Pulmonary artery endothelial cell (primary cell): ENCODE data around the gene KLK8. TPM values are rescaled to one million over a fixed set of nuclear protein-coding genes. Genes with fewer than 3 reads are reported as not detected.

Experiments used
- DNase-seq: peaks from one replicate; pipeline ENCODE4 v3.0.0-alpha.2; 2011; ENCODE audit warnings: low read depth, low spot score
- total RNA-seq: library from RNA; depleted of rRNA; stranded (reverse); fragments of >200 nt; gene quantifications from 2 replicates; pipeline ENCODE4 v1.2.3, GENCODE V29; 2014

KLK8 gene
- not detected in 2 replicates for total RNA-seq

GRCh38 chr19:51001515-51001914 is at the start of gene KLK8:
Gene KLK8, minus strand, starts transcription at chr19:51001604. Its CDS starts 437 bp downstream, at chr19:51001167.
- DNase-seq: no peak

GRCh38 chr19:51047031-51047335 is 45.6 kb upstream of the KLK8 start:
- no peak for DNase-seq

- DNase-seq: no peak
These were observed 42.9 kb upstream of the KLK8 start for GRCh38 chr19:51044327-51044726.

GRCh38 chr19:51043497-51043896 is 42.1 kb upstream of the KLK8 start:
- no peak for DNase-seq

GRCh38 chr19:51040151-51040550 is 38.7 kb upstream of the KLK8 start:
- DNase-seq: no peak

GRCh38 chr19:51036519-51036918 is 35.1 kb upstream of the KLK8 start:
- no peak for DNase-seq

- DNase-seq: no peak
These were observed 33.3 kb upstream of the KLK8 start, which contains the start of gene KLK12 for GRCh38 chr19:51034704-51035103. Gene KLK12, minus strand, starts transcription at chr19:51035002. Its CDS starts 381 bp downstream, at chr19:51034621.

GRCh38 chr19:51031880-51032225 is 30.4 kb upstream of the KLK8 start:
- no peak for DNase-seq

- DNase-seq: no peak
These were observed 29.9 kb upstream of the KLK8 start for GRCh38 chr19:51031220-51031879.

GRCh38 chr19:51030631-51031030 is 29.2 kb upstream of the KLK8 start:
- no peak for DNase-seq

GRCh38 chr19:51029718-51030117 is 28.3 kb upstream of the KLK8 start:
- DNase-seq: no peak

- no peak for DNase-seq
These were observed 26.5 kb upstream of the KLK8 start for GRCh38 chr19:51027873-51028272.

GRCh38 chr19:51027126-51027806 is 25.9 kb upstream of the KLK8 start:
- no peak for DNase-seq

GRCh38 chr19:51026554-51026831 is 25.1 kb upstream of the KLK8 start, which contains the start of gene KLK11:
Gene KLK11, minus strand, starts transcription at chr19:51026616. Its CDS starts 985 bp downstream, at chr19:51025631.
- DNase-seq: no peak

- no peak for DNase-seq
These were observed 24.6 kb upstream of the KLK8 start for GRCh38 chr19:51025809-51026553.

- DNase-seq: no peak
These were observed 24.0 kb upstream of the KLK8 start for GRCh38 chr19:51025401-51025800.

GRCh38 chr19:51024924-51025323 is 23.5 kb upstream of the KLK8 start:
- no peak for DNase-seq

- no peak for DNase-seq
These were observed 22.5 kb upstream of the KLK8 start for GRCh38 chr19:51023946-51024345.

GRCh38 chr19:51022526-51022925 is 21.1 kb upstream of the KLK8 start:
- DNase-seq: no peak

- peak; percentile 11 for DNase-seq
These were observed 19.7 kb upstream of the KLK8 start for GRCh38 chr19:51020988-51021651.

- DNase-seq: no peak
These were observed 18.1 kb upstream of the KLK8 start, which contains the start of gene KLK10 for GRCh38 chr19:51019544-51019925. Gene KLK10, minus strand, starts transcription at chr19:51019709. Its CDS starts 579 bp downstream, at chr19:51019130.
